Effector memory CD8-positive, alpha-beta T cell (primary cell): ENCODE results near the gene COMMD8.

Source experiments
- ATAC-seq: fragments of 150-1000 bp; cut with Tn5 transposase; replicated peaks from 2 replicates; pipeline ENCODE4 v1.10.0; 2021; ENCODE audit warnings: mild to moderate bottlenecking, moderate library complexity
- DNase-seq, 3 experiments: peaks; one replicate each; pipeline ENCODE4 v3.0.0; 2021
- H3K27ac Mint-ChIP-seq, 2 donors: one replicate each; pipeline ENCODE4 v1.8.0; 2022; ENCODE audit warnings: mild to moderate bottlenecking in 2 of 2, mixed read lengths in 2 of 2, moderate library complexity in 2 of 2
- H3K27me3 Mint-ChIP-seq, 2 donors: one replicate each; pipeline ENCODE4 v1.8.0; 2022; ENCODE audit warnings: mixed read lengths in 2 of 2
- H3K36me3 Mint-ChIP-seq: one replicate; pipeline ENCODE4 v1.8.0; 2022; ENCODE audit warnings: mild to moderate bottlenecking, moderate library complexity, mixed read lengths; ENCODE audit not compliant: insufficient read depth
- H3K4me1 Mint-ChIP-seq, 2 donors: one replicate each; pipeline ENCODE4 v1.8.0; 2022; ENCODE audit warnings: low read depth in 2 of 2, mixed read lengths in 2 of 2
- H3K4me3 Mint-ChIP-seq, 2 donors: one replicate each; pipeline ENCODE4 v1.8.0; 2022; ENCODE audit warnings: mild to moderate bottlenecking in 2 of 2, mixed read lengths in 2 of 2, moderate library complexity in 2 of 2
- H3K9me3 Mint-ChIP-seq, 2 donors: one replicate each; pipeline ENCODE4 v1.8.0; 2022; ENCODE audit warnings: mixed read lengths in 2 of 2

The COMMD8 gene

DNA sequence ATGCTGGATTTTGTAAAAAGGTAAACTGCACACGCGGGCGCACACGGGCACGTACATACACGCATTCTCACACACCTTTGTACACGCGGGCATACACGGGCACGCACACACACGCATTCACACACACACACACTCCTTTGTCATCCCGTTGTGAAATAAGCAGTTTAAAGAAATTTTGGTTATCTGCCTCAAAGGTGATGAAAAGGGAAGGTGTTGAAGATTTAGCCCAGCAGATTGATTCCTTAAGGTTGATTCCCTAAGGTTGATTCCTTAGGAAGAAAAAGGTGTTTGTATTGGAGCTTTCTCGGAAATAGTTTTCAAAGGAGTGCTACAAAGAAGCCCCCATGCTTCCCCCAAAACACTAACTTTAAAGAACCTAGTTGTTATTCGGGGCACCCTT, 22.3 kb upstream of the COMMD8 start:
- peaks cover 3% of the 10 kb centered on the region for H3K36me3 Mint-ChIP-seq
- peaks cover 22 to 38% of the 10 kb centered on the region in 2 donors for H3K4me1 Mint-ChIP-seq
- no peaks in the 10 kb centered on the region for H3K9me3 Mint-ChIP-seq
- H3K4me3 Mint-ChIP-seq, result peak overlapping the region; percentile 89 to 100
- ATAC-seq (no peak), DNase-seq (no peak)
- H3K27ac Mint-ChIP-seq, result peak overlapping the region; percentile 93 to 98
- no peaks in the 10 kb centered on the region for H3K27me3 Mint-ChIP-seq

DNA sequence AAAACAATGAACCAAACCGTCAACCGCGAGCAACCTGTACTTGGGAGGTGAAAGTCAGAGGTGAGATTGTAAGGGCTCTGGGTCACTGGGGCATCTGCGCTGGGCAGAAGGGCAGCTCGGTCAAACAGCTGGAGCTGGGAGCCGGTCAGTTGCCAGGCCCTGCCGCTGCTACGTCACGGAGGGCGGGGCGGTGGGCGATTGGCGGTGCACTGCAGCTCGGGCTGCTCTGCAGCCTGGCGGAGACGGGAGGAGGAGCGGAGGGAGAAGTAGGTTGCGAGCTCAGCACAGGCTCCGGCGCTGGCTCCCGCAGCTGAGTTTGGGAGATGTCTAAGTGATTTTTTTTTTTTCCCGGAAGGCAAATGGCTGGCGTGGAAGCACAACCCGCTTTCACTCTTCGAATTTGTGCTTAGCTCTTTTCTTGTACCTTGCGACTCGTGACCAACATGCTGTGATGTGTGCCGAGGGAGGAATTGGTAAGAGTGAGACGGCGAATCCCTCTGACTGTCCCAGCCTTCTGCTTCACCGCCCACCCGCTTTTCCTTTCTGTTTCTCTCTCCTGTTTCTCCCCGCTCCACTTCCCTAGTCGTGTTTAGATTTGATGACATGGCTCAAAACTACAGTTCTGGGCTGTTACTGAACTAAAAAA, 21.7 kb upstream of the COMMD8 start, which contains the start of gene ATP10D:
TSS of gene ATP10D (plus strand) at position 229 of the 646 bp plus-strand sequence. CDS start 27,266 bp downstream, outside the sequence.
- DNase-seq, result peak; percentile 62 to 68 (median 65)
- Mint-ChIP-seq H3K9me3 (no peaks in the 10 kb centered on the region), H3K27me3 (no peaks in the 10 kb centered on the region), H3K27ac (peak within 1 kb of the TSS; percentile 93 to 98), H3K4me1 (peaks cover 18 to 33% of the 10 kb centered on the region in 2 donors), H3K4me3 (peak within 1 kb of the TSS; percentile 89 to 100), H3K36me3 (peaks cover 3% of the 10 kb centered on the region)
- ATAC-seq, result peak; percentile 92

DNA sequence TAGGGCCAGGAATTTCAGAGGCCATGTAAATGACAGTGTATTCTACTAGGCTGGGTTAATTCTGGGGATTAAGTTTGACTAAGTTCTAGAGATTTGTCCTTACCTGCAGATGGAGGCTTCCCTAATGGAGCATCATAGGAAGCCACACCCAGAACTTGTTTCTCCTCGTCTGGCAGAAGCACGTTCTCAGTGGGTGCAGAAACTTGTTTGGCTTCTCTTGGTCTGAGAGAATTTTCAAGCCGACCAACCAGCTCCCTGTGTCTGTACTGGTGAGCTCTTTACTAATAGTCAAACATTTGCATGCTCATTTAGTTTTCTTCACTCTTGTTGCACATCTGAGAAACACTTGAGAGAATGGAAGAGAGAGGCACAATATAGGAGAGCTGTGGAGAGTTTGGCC, 20.7 kb upstream of the COMMD8 start:
- no peak for ATAC-seq
- Mint-ChIP-seq H3K4me1 (peaks cover 18 to 29% of the 10 kb centered on the region in 2 donors), H3K9me3 (no peaks in the 10 kb centered on the region)

GRCh38 chr4:47483745-47484144, 20.2 kb upstream of the COMMD8 start:
- H3K9me3 Mint-ChIP-seq, result no peaks in the 10 kb centered on the region
- ATAC-seq, result no peak
- peak overlapping the region; percentile 93 to 98 for H3K27ac Mint-ChIP-seq
- H3K4me3 Mint-ChIP-seq, result peak overlapping the region; percentile 89 to 100
- H3K36me3 Mint-ChIP-seq, result peaks cover 3% of the 10 kb centered on the region
- no peaks in the 10 kb centered on the region for H3K27me3 Mint-ChIP-seq
- DNase-seq, result no peak
- peaks cover 18 to 27% of the 10 kb centered on the region in 2 donors for H3K4me1 Mint-ChIP-seq

More for the DNA sequence above, 20.7 kb upstream of the COMMD8 start:
- Mint-ChIP-seq H3K36me3 (peaks cover 3% of the 10 kb centered on the region), H3K4me3 (peak overlapping the region; percentile 89 to 100), H3K27ac (peak overlapping the region; percentile 93 to 98), H3K27me3 (no peaks in the 10 kb centered on the region)
- DNase-seq, result no peak

- ATAC-seq (peak; percentile 27), DNase-seq (no peak)
- Mint-ChIP-seq H3K9me3 (no peaks in the 10 kb centered on the region), H3K36me3 (peaks cover 3% of the 10 kb centered on the region), H3K27ac (peak overlapping the region; percentile 1 to 57), H3K27me3 (no peaks in the 10 kb centered on the region), H3K4me1 (peaks cover 18 to 25% of the 10 kb centered on the region in 2 donors), H3K4me3 (peak overlapping the region in 1 of 2 donors; percentile 35)
Measured at GRCh38 chr4:47482326-47482725, 18.8 kb upstream of the COMMD8 start.

GRCh38 chr4:47478804-47479203, 15.3 kb upstream of the COMMD8 start:
- Mint-ChIP-seq H3K4me1 (peaks cover 4 to 6% of the 10 kb centered on the region in 2 donors), H3K27me3 (no peaks in the 10 kb centered on the region), H3K4me3 (no peak overlapping the region), H3K9me3 (no peaks in the 10 kb centered on the region), H3K36me3 (no peaks in the 10 kb centered on the region), H3K27ac (no peak overlapping the region)
- DNase-seq (no peak), ATAC-seq (no peak)

- H3K4me3 Mint-ChIP-seq, result no peak overlapping the region
- no peaks in the 10 kb centered on the region for H3K36me3 Mint-ChIP-seq
- no peaks in the 10 kb centered on the region for H3K9me3 Mint-ChIP-seq
- peaks cover 0 to 2% of the 10 kb centered on the region in 2 donors for H3K4me1 Mint-ChIP-seq
- H3K27me3 Mint-ChIP-seq, result peaks cover 7 to 10% of the 10 kb centered on the region in 2 donors
- DNase-seq (no peak), ATAC-seq (no peak)
- H3K27ac Mint-ChIP-seq, result no peak overlapping the region
Measured at GRCh38 chr4:47475411-47475810, 11.9 kb upstream of the COMMD8 start.

DNA sequence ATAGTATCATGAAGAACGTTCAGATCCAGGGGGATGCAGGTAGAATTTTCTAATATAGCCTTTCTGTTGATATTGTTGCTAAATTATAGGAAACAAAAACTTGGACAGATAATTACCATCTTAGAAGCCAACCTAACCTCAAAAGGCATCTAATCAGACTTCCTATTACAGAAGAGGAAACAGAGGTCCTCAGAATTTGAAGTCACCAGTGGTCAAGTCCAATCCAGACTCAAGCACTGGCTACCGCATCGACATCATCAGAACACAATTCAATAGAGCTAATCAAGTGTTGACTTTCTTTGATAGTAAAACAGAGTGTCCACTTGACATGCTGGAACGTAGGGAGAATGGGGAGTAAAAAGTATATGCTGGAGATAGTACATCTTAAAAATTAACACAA, 11.3 kb upstream of the COMMD8 start:
- Mint-ChIP-seq H3K36me3 (no peaks in the 10 kb centered on the region), H3K4me3 (no peak overlapping the region)

GRCh38 chr4:47473141-47473750, 9.7 kb upstream of the COMMD8 start:
- Mint-ChIP-seq H3K4me3 (no peak overlapping the region), H3K4me1 (peaks cover 0 to 2% of the 10 kb centered on the region in 2 donors), H3K9me3 (no peaks in the 10 kb centered on the region), H3K27ac (no peak overlapping the region), H3K27me3 (peaks cover 10 to 14% of the 10 kb centered on the region in 2 donors), H3K36me3 (no peaks in the 10 kb centered on the region)
- ATAC-seq (no peak), DNase-seq (no peak)

More for the DNA sequence above, 11.3 kb upstream of the COMMD8 start:
- Mint-ChIP-seq H3K9me3 (no peaks in the 10 kb centered on the region), H3K27me3 (peaks cover 7 to 10% of the 10 kb centered on the region in 2 donors), H3K4me1 (peaks cover 0 to 2% of the 10 kb centered on the region in 2 donors), H3K27ac (no peak overlapping the region)
- DNase-seq, result no peak
- no peak for ATAC-seq

DNA sequence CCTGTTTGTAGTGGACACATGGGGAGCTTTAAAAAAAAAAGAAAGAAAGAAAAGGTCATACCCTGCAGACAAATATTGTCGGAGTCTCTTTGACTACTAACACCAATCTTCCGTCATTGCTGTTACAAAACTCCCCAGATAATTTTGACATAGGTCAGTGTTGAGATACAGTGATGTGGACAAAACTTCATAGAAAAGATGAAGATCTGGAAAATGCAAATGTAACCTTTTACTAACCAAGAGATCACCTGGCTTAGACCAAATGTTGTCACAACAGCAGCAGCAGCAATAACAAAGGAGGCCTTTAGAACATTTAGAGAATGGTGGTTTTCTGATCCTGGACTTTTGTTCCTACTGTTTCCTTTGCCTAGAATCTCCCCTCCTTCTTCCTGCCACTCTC, 8.1 kb upstream of the COMMD8 start:
- Mint-ChIP-seq H3K36me3 (no peaks in the 10 kb centered on the region), H3K27ac (no peak overlapping the region), H3K9me3 (no peaks in the 10 kb centered on the region), H3K27me3 (peaks cover 10 to 14% of the 10 kb centered on the region in 2 donors), H3K4me1 (peaks cover 0 to 2% of the 10 kb centered on the region in 2 donors), H3K4me3 (no peak overlapping the region)
- no peak for DNase-seq
- no peak for ATAC-seq

- peaks cover 10 to 14% of the 10 kb centered on the region in 2 donors for H3K27me3 Mint-ChIP-seq
- ATAC-seq (no peak), DNase-seq (no peak)
- H3K4me1 Mint-ChIP-seq, result peaks cover 0 to 2% of the 10 kb centered on the region in 2 donors
- H3K9me3 Mint-ChIP-seq, result no peaks in the 10 kb centered on the region
- no peak overlapping the region for H3K27ac Mint-ChIP-seq
- no peak overlapping the region for H3K4me3 Mint-ChIP-seq
- H3K36me3 Mint-ChIP-seq, result no peaks in the 10 kb centered on the region
Measured at GRCh38 chr4:47471064-47471463, 7.6 kb upstream of the COMMD8 start.

- Mint-ChIP-seq H3K36me3 (no peaks in the 10 kb centered on the region), H3K4me3 (no peak overlapping the region), H3K9me3 (no peaks in the 10 kb centered on the region), H3K27ac (no peak overlapping the region), H3K4me1 (peaks cover 0 to 2% of the 10 kb centered on the region in 2 donors), H3K27me3 (peaks cover 10 to 14% of the 10 kb centered on the region in 2 donors)
- DNase-seq (no peak), ATAC-seq (no peak)
Measured at GRCh38 chr4:47469951-47470350, 6.4 kb upstream of the COMMD8 start.

DNA sequence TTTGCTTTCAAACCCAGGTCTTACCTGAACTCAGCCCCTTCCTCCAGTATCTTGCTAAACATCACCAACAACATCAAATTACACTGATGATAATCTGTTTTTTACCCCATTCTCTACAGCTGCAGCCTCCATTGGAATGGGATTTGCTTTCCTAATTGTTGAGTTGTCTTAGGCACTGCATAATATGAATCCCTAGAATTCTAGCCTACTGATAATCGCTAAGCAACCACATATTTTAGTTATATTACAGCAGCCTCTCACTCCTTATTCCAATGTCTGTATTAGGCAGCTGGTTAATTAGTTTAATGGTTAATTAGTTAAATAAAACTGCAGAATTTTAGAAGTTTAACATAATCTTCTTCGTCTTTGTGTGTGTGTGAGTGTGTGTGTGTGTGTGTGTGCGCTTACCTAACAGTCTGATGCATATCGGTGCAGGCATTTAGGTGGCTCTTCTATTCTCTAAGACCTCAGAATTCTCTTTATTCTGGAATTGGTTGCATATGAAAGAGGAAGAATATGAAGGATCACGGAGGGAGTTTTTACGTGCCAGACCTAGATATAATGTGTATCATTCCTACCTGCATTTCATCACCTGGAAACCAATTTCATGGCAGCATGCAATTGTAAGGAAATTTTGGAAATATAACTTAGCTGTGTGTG, 5.3 kb upstream of the COMMD8 start:
- peaks cover under 1% of the 10 kb centered on the region in 2 donors for H3K4me1 Mint-ChIP-seq
- no peaks in the 10 kb centered on the region for H3K9me3 Mint-ChIP-seq
- no peak for DNase-seq
- peaks cover 10 to 14% of the 10 kb centered on the region in 2 donors for H3K27me3 Mint-ChIP-seq
- no peak overlapping the region for H3K27ac Mint-ChIP-seq
- no peaks in the 10 kb centered on the region for H3K36me3 Mint-ChIP-seq
- no peak for ATAC-seq
- H3K4me3 Mint-ChIP-seq, result no peak overlapping the region
